GM21528 (cell line): ENCODE measurements around the gene ATP5PF.
"Not testable (repeated sequence)": the region's sequence is repeated elsewhere in the genome, so short reads cannot be mapped to it uniquely, and the experiment has no call there.

Experiments used
- ATAC-seq: cut with Tn5 transposase; IDR thresholded peaks from one replicate; pipeline ENCODE4 v1.9.1; 2021; ENCODE audit warnings: mild to moderate bottlenecking, moderate library complexity; ENCODE audit not compliant: unreplicated experiment, low FRiP score

The ATP5PF gene, protein sequence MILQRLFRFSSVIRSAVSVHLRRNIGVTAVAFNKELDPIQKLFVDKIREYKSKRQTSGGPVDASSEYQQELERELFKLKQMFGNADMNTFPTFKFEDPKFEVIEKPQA

GRCh38 chr21:25734904-25735645, at the start of gene ATP5PF, which contains the start of gene GABPA:
TSS of gene ATP5PF (minus strand) at chr21:25734904. CDS start at chr21:25729794, 5,110 bp downstream.
TSS of gene GABPA (plus strand) at chr21:25734972. CDS start at chr21:25741599, 6,627 bp downstream.
- peak; percentile 89 for ATAC-seq

DNA sequence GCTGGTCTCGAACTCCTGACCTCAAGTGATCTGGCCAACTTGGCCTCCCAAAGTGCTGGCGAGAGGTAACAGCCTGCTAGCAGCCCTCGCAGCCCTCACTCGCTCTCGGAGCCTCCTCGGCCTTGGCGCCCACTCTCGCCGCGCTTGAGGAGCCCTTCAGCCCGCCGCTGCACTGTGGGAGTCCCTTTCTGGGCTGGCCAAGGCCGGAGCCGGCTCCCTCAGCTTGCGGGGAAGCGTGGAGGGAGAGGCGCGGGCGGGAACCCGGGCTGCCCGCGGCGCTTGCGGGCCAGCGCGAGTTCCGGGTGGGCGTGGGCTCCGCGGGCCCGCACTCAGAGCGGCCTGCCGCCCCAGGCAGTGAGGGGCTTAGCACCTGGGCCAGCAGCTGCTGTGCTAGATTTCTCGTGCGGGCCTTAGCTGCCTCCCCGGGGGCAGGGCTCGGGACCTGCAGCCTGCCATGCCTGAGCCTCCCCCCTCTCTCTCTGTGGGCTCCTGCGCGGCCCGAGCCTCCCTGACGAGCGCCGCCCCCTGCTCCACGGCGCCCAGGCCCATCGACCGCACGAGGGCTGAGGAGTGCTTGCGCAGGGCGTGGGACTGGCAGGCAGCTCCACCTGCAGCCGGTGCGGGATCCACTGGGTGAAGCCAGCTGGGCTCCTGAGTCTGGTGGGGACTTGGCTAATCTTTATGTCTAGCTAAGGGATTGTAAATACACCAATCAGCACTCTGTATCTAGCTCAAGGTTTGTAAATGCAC, 43.6 kb upstream of the ATP5PF start:
- not testable (repeated sequence) for ATAC-seq

- ATAC-seq, result no peak
These were observed 41.7 kb upstream of the ATP5PF start for GRCh38 chr21:25776440-25776839.

DNA sequence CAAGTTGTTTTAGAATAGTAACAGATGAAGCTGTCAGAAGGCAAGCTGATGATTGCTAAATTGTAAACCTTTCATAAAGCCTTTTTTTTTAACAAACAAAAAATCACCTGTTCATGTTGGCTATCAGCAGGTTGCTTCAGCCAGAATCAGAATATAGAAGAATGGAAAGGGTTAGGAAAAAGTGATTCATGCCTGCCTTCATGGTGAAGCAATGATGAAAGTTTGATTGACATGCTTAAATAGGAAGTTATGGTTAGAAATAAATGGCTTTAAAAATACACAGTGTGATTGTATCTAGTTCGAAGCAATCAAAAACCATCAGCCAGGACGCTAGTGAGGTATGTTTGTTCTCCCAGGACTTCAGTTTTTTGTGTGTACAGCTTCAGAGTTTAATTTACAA, 38.0 kb upstream of the ATP5PF start:
- no peak for ATAC-seq

GRCh38 chr21:25767921-25768320, 33.2 kb upstream of the ATP5PF start:
- ATAC-seq, result no peak

DNA sequence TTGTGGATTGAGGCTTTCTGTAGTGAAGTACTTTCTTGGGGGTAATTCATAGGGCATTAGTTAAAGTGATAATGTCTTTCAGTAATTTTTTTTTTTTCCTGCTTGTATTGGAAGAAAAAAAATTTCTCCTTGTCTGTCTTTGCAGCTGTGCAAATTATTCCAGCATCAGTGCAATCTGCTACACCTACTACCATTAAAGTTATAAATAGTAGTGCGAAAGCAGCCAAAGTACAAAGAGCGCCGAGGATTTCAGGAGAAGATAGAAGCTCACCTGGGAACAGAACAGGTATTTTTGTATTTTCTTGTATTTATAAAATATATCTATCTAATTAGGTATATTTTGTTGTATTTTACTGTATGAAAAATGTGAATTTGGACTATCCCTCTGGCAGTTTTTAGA, 29.4 kb upstream of the ATP5PF start:
- ATAC-seq, result no peak

DNA sequence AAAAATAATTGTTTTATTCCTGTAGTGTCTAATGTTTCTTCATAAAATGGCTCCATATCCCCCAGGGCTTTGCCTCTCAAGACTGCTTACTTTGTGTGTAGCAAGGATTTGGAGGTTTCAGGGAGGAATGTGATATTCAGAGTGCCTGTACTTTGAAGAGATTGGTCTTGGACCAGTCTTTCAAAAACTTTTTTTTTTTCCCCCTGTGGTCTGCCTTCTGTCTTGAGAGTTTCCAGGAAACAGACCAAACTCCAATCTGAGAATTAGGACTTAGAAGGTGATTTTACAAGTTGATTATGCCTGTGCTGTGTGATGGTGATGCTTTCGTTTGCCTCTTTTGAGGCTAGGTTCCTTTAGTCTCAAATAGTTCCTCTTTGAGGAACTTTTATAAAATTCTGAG, 26.0 kb upstream of the ATP5PF start:
- ATAC-seq, result no peak

DNA sequence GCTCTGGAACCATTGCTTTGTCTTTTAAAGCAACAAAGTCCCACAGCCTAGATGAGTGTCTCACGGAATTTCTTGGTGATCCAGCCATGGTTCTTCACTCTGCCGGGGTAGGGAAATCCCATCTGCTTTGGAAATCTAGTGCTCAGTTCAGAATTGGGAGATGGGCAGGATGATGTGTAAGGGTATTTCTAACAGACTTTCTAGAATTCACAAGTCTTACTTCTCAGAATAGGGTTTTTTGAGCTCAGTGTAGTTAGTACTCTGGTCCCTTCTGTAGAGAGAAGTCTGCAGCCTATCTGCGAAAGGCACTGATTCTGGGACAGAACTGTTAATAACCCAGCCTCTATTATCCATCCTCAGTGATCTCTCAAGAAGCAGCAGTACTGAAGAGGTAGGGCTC, 25.4 kb upstream of the ATP5PF start:
- no peak for ATAC-seq

DNA sequence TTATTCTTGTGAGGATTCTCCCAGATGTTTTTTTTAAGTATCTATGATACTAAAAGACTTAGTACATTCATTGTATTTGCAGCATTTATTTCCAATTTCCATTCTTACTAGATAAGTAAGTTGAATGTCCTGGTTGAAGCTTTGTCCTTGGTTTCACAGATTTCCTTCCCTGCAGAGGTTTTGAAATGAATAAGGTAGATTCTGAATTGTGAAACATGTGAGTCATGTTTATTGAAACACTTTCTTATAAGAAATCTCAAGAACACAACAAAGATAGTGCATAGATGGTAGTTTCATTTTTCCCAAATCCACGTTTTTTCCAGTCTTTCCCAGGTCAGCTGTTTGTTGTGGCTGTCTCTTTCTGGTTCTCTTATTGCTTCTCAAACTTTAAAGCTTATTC, 24.9 kb upstream of the ATP5PF start:
- ATAC-seq, result no peak

DNA sequence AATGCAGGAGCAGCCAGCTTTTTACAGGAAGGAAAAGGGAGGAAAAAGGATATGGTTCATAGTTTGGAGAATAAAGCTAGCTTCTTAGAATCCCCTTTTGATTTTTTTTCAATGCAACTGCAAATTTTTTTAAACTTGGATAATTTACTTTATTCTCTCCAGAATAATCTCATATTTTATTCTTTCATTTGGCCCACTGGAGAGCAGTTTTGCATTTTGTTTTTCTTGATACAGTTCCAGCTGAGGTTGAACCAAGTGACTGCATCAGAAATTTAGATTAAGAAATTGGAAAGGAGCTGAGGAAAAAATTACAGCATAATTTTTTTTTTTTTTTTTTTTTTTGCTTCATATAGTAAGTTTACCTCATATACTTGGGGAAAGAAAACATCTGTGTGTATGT, 22.8 kb upstream of the ATP5PF start:
- no peak for ATAC-seq

DNA sequence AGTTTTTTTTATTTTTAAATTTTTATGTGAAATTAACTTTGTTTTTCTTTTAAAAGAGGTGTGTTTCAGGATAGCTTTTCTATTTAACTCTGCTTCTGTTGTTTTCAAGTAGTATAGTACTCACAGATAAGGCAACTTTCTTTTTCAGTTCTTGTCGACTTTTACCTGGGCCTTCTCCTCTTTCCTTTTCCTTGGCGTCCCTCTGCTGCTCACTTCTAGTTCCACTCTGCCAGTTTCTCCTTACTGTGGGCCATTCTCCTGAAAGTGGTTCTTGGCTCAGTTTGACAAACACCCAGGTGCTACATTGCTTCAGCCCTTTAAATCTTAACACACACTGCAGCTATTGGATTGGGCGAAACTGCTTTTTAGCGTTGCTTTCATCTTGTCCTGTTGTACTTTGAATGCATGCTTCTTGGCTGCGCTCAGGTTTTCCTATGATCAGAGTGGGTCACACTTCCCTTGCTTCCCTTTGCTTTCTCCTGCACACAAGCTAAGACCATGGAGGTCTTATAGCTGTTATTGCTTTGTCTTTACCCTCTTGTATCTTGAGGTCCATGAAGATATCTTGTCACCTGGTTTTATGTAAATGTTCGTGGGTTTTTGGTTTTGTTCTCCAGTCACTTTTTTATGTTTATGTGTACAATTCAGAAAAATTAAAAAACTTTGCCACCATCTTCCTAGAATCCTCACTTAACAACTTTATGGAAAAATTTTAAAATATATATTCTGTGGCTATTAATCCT, 21.7 kb upstream of the ATP5PF start:
- ATAC-seq, result no peak

- no peak for ATAC-seq
These were observed 17.7 kb upstream of the ATP5PF start for GRCh38 chr21:25752416-25752815.

DNA sequence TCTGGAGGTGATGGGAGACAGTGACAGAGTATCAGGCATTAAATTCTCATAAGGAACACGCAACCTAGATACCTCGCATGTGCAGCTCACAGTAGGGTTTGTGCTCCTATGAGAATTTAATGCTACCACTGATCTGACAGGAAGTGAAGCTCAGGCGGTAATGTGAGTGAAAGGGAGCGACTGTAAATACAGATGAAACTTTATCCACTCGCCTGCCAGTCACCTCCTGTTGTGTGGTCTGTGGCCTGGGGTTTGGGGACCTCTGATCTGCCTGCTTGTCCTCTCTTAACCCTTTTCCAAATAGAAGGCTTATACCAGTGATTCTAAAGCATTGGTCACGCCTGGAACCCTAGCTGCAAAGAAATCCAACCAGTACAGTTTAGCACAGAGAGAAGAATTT, 15.4 kb upstream of the ATP5PF start:
- ATAC-seq, result no peak

- no peak for ATAC-seq
These were observed 10.2 kb upstream of the ATP5PF start for GRCh38 chr21:25744854-25745253.

- ATAC-seq, result no peak
These were observed 8.2 kb upstream of the ATP5PF start for GRCh38 chr21:25742900-25743299.

GRCh38 chr21:25737421-25737820, 2.7 kb upstream of the ATP5PF start:
- ATAC-seq, result no peak

- peak; percentile 12 for ATAC-seq
These were observed 1.2 kb upstream of the ATP5PF start for GRCh38 chr21:25735646-25736597.

DNA sequence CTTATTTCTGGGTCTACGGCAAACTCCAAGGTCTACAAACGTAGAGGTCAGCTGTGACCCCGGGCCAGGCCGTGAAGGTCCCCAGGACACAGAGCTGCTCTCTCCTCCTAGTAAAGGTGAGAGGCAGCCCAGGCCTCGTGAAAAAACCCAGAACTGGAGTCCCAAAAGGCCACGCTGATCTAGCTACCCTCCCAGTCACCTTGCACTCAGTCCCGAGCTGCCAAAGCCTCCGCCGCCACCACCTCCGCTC, 125 bp downstream of the ATP5PF start:
- ATAC-seq, result peak; percentile 14

GRCh38 chr21:25733859-25734653, 648 bp downstream of the ATP5PF start:
- ATAC-seq, result peak; percentile 14
